PC-9 (cell line): ENCODE results near the gene SLC41A3. TPM values are rescaled to one million over a fixed set of nuclear protein-coding genes. Genes with fewer than 3 reads are reported as not detected.

Experiments
- BruUV-seq: library from RNA; stranded (reverse); fragments of 400-500 nt; replicated peaks from 2 replicates; lab custom pipeline; 2021; lab: Mats Ljungman, UMichigan
- CTCF ChIA-PET: fragments of 300-600 bp; sonication (Branson Sonifier 250); formaldehyde crosslinking; loops from one replicate; lab custom pipeline; 2022; ENCODE audit warnings: antibody characterized with exemption; lab: Charles Lee
- POLR2A ChIA-PET: fragments of 300-600 bp; sonication (Branson Sonifier 250); formaldehyde crosslinking; loops from one replicate; lab custom pipeline; 2022; ENCODE audit warnings: antibody characterized with exemption; ENCODE audit not compliant: unreplicated experiment; lab: Charles Lee
- DNase-seq, 2 experiments: peaks; one replicate each; pipeline versions ENCODE4 v3.0.0 to v3.0.0-alpha.2; 2015 to 2022; ENCODE audit warnings: mixed read lengths in 1 of 2
- H2AFZ ChIP-seq: fragments of 200-600 bp; sonication (generic); 2 replicates; pipeline ENCODE4 v1.8.1; 2017; ENCODE audit warnings: antibody characterized with exemption
- H3F3A ChIP-seq: fragments of 200-600 bp; sonication (generic); 2 replicates; pipeline ENCODE4 v1.8.1; 2017; ENCODE audit warnings: antibody characterized with exemption, mild to moderate bottlenecking, low read depth; ENCODE audit not compliant: insufficient read depth
- H3K27ac ChIP-seq: fragments of 200-600 bp; sonication (generic); 2 replicates; pipeline ENCODE4 v1.6.1; 2016; ENCODE audit warnings: mixed run types
- H3K27me3 ChIP-seq: fragments of 200-600 bp; sonication (generic); 2 replicates; pipeline ENCODE4 v1.6.1; 2016; ENCODE audit warnings: low read depth, mixed run types; ENCODE audit not compliant: insufficient read depth
- H3K36me3 ChIP-seq: fragments of 200-600 bp; sonication (generic); 2 replicates; pipeline ENCODE4 v1.6.1; 2016; ENCODE audit warnings: low read depth, mixed run types
- H3K4me1 ChIP-seq: fragments of 200-600 bp; sonication (generic); replicated peaks from 2 replicates; pipeline ENCODE4 v1.6.1; 2016; ENCODE audit warnings: mixed run types; ENCODE audit not compliant: insufficient read depth
- H3K4me2 ChIP-seq: fragments of 200-600 bp; sonication (generic); 2 replicates; pipeline ENCODE4 v1.6.1; 2017; ENCODE audit warnings: mixed run types
- H3K4me3 ChIP-seq: fragments of 200-600 bp; sonication (generic); 2 replicates; pipeline ENCODE4 v1.6.1; 2016; ENCODE audit warnings: mixed run types
- H3K79me2 ChIP-seq: fragments of 200-600 bp; sonication (generic); 2 replicates; pipeline ENCODE4 v1.6.1; 2017; ENCODE audit warnings: low read depth, mixed run types
- H3K9me2 ChIP-seq: fragments of 200-600 bp; sonication (generic); 2 replicates; pipeline ENCODE4 v1.8.1; 2017; ENCODE audit warnings: mild to moderate bottlenecking; ENCODE audit not compliant: insufficient read depth
- H3K9me3 ChIP-seq: fragments of 200-600 bp; sonication (generic); 2 replicates; pipeline ENCODE4 v1.8.1; 2016; ENCODE audit warnings: low read depth; ENCODE audit not compliant: insufficient read depth
- H4K20me1 ChIP-seq: fragments of 200-600 bp; sonication (generic); 2 replicates; pipeline ENCODE4 v1.8.1; 2017; ENCODE audit not compliant: insufficient read depth
- CTCF ChIP-seq: fragments of 200-600 bp; sonication (generic); conservative IDR thresholded peaks from 2 replicates; pipeline ENCODE4 v1.6.1; 2017; ENCODE audit warnings: mixed run types, antibody characterized with exemption, mild to moderate bottlenecking, moderate library complexity
- EZH2 ChIP-seq: fragments of 200-600 bp; sonication (generic); IDR thresholded peaks from 2 replicates; pipeline ENCODE4 v1.8.0; 2017; ENCODE audit warnings: antibody characterized with exemption, low read depth
- intact Hi-C: fragments of 100-400 bp; cut with micrococcal nuclease; formaldehyde crosslinking; loops from one replicate; pipeline ENCODE4 v1.10.0; 2022; ENCODE audit not compliant: unreplicated experiment
- total RNA-seq: library from RNA; stranded (reverse); gene quantifications from 2 replicates; pipeline ENCODE4 v1.2.3, GENCODE V29; 2021

Gene SLC41A3
- total RNA-seq, 1 experiment from 2014 or later, result 67.0 TPM

- no peak overlapping the region for H2AFZ ChIP-seq
- H3K4me2 ChIP-seq, result peak overlapping the region; percentile 23; the same call in 1 of the 2 replicates
- H3K79me2 ChIP-seq, result no peaks in the 10 kb centered on the region
- BruUV-seq, result no TSS peak
- no peak for DNase-seq
- no peak overlapping the region for H3K4me3 ChIP-seq
- H3K4me1 ChIP-seq, result peaks cover 23% of the 10 kb centered on the region
- ChIA-PET CTCF (no interaction called here), POLR2A (no interaction called here)
- peaks cover 26% of the 10 kb centered on the region; the same call in 1 of the 2 replicates for H3F3A ChIP-seq
- H3K27ac ChIP-seq, result no peak overlapping the region
- H3K9me3 ChIP-seq, result no peaks in the 10 kb centered on the region
- no peaks in the 10 kb centered on the region for H4K20me1 ChIP-seq
- TF ChIP-seq EZH2, result no peak
- TF ChIP-seq CTCF, result no peak
- no peaks in the 10 kb centered on the region for H3K9me2 ChIP-seq
- H3K27me3 ChIP-seq, result no peaks in the 10 kb centered on the region
- intact Hi-C loops, result loop anchor here (1.0 to 5.0 kb wide), 5 partner anchors 24 to 146 kb away; no protein-coding TSS in a partner anchor
- no peaks in the 10 kb centered on the region for H3K36me3 ChIP-seq
Measured at GRCh38 chr3:126080970-126081369, 3.0 kb downstream of the SLC41A3 start.

- CTCF ChIA-PET, result interaction anchor here (0.6 kb wide), 1 partner anchor 465 kb away, joined by 3 read pairs; no protein-coding TSS in a partner anchor
- H3F3A ChIP-seq, result peaks cover 15% of the 10 kb centered on the region; the same call in 1 of the 2 replicates
- no peaks in the 10 kb centered on the region for H3K79me2 ChIP-seq
- no peaks in the 10 kb centered on the region for H3K27me3 ChIP-seq
- no peaks in the 10 kb centered on the region for H3K9me3 ChIP-seq
- intact Hi-C loops, result no loop called here
- H2AFZ ChIP-seq, result no peak overlapping the region
- no TSS peak for BruUV-seq
- POLR2A ChIA-PET, result no interaction called here
- peaks cover 13% of the 10 kb centered on the region; the same call in 1 of the 2 replicates for H3K4me1 ChIP-seq
- H3K9me2 ChIP-seq, result no peaks in the 10 kb centered on the region
- H4K20me1 ChIP-seq, result no peaks in the 10 kb centered on the region
- no peak overlapping the region for H3K4me2 ChIP-seq
- TF ChIP-seq EZH2 (no peak), CTCF (no peak)
- H3K4me3 ChIP-seq, result no peak overlapping the region
- DNase-seq, result no peak
- no peaks in the 10 kb centered on the region for H3K36me3 ChIP-seq
- no peak overlapping the region for H3K27ac ChIP-seq
Measured at GRCh38 chr3:126078866-126079265, 5.1 kb downstream of the SLC41A3 start.

- H3K27ac ChIP-seq, result no peak overlapping the region
- intact Hi-C loops, result no loop called here
- no peak overlapping the region for H3K4me3 ChIP-seq
- no peaks in the 10 kb centered on the region for H4K20me1 ChIP-seq
- no peak for DNase-seq
- H3K4me1 ChIP-seq, result peaks cover 13% of the 10 kb centered on the region; the same call in 1 of the 2 replicates
- no peak for TF ChIP-seq EZH2
- TF ChIP-seq CTCF, result no peak
- no peaks in the 10 kb centered on the region for H3K27me3 ChIP-seq
- no peaks in the 10 kb centered on the region for H3K9me3 ChIP-seq
- no peaks in the 10 kb centered on the region for H3K9me2 ChIP-seq
- H2AFZ ChIP-seq, result no peak overlapping the region
- peaks cover 15% of the 10 kb centered on the region; the same call in 1 of the 2 replicates for H3F3A ChIP-seq
- H3K4me2 ChIP-seq, result no peak overlapping the region
- no peaks in the 10 kb centered on the region for H3K79me2 ChIP-seq
- H3K36me3 ChIP-seq, result no peaks in the 10 kb centered on the region
- ChIA-PET CTCF (no interaction called here), POLR2A (no interaction called here)
- BruUV-seq, result no TSS peak
Measured at GRCh38 chr3:126077754-126078153, 6.2 kb downstream of the SLC41A3 start.
